ENCODE results near the gene ASPRV1.

DNA sequence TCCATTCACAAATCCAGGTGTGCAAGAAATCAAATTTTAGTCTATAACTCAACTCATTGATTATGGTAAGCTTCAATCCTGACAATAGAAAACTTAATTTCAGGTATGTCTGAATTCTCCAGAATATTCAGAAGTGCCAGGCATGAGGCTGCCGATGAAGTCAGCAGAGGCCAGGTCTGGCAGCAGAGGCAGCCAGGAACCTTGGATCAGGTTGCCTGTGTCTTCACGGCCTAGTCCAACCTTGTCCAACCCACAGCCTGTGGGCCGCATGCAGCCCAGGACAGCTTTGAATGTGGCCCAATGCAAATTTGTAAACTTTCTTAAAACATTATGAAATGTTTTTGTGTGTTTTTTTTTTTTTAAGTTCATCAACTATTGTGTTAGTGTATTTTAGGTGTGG lies 46.9 kb upstream of the ASPRV1 start:
- TF ChIP-seq YY1 (IDR thresholded peaks at IDR 0.05; ENCODE audit: insufficient read depth, insufficient read length) (no peak), SUZ12 (IDR thresholded peaks at IDR 0.05; ENCODE audit: extremely low read depth, insufficient read depth, insufficient read length) (no peak)

All from NT2/D1 (cell line).